Measurements from ENCODE around the gene RASD1. TPM values are rescaled to one million over a fixed set of nuclear protein-coding genes. Genes with fewer than 3 reads are reported as not detected.

The RASD1 gene
- total RNA-seq, 1 experiment from 2014 or later: 11.0 TPM

DNA sequence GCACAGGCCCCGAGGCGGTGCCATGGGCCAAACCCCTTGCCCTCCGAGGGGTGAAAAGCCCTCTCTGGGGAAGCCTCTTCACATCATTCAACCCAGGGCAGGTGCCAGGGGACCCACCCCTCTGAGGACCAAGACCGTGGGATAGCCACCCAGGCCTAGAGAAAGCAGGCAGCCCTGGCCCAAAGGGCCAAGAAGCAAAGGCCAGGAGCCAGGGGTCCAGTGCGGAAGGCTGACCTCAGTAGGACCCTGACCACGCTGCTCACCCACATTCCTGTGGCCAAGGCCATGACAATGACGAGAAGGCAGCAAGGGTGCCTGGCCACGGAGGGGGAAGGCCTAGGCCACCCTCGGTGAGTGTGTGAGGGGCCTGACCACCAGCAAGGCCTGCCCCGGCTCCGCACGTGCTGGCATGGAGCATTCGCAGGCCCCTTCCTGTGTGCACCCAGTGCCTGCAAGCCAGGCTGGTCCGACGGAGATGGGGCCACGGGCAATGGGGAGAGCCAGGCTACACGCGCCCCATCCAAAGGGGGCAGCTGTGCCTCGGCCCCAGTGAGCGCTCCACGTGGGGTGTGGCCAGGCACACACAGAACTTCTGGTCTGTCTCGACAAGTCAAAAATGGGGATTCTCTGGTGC is 24.5 kb upstream of the RASD1 start:
- CTCF ChIA-PET: no interaction called here
- H3K27me3 Mint-ChIP-seq (ENCODE audit: insufficient read depth, unreplicated experiment): no peaks in the 10 kb centered on the region
- H3K9me3 Mint-ChIP-seq (ENCODE audit: unreplicated experiment): no peaks in the 10 kb centered on the region
- no peak for DNase-seq
- H3K4me3 ChIP-seq (ENCODE audit: low read depth, low read length): no peak overlapping the region
- POLR2A ChIA-PET: no interaction called here
- no peaks in the 10 kb centered on the region for H3K4me1 ChIP-seq
- intact Hi-C loops (cut with micrococcal nuclease; ENCODE audit: unreplicated experiment): no loop called here
- H3K27ac Mint-ChIP-seq (ENCODE audit: unreplicated experiment): no peak overlapping the region
- no peaks in the 10 kb centered on the region for H3K4me1 Mint-ChIP-seq (ENCODE audit: low read depth, unreplicated experiment)
- no peaks in the 10 kb centered on the region for H3K36me3 Mint-ChIP-seq (ENCODE audit: insufficient read depth, unreplicated experiment)
- no TSS peak for BruUV-seq (replicated peaks)
- TF ChIP-seq, protein P1, sequence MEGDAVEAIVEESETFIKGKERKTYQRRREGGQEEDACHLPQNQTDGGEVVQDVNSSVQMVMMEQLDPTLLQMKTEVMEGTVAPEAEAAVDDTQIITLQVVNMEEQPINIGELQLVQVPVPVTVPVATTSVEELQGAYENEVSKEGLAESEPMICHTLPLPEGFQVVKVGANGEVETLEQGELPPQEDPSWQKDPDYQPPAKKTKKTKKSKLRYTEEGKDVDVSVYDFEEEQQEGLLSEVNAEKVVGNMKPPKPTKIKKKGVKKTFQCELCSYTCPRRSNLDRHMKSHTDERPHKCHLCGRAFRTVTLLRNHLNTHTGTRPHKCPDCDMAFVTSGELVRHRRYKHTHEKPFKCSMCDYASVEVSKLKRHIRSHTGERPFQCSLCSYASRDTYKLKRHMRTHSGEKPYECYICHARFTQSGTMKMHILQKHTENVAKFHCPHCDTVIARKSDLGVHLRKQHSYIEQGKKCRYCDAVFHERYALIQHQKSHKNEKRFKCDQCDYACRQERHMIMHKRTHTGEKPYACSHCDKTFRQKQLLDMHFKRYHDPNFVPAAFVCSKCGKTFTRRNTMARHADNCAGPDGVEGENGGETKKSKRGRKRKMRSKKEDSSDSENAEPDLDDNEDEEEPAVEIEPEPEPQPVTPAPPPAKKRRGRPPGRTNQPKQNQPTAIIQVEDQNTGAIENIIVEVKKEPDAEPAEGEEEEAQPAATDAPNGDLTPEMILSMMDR (IDR thresholded peaks at IDR 0.05; ENCODE audit: insufficient read depth in 1 of 2, low read depth in 1 of 2, low read length in 1 of 2, severe bottlenecking in 1 of 2, unreplicated experiment in 1 of 2): no peak
- H3K36me3 ChIP-seq (ENCODE audit: control insufficient read depth, insufficient read depth, low read length): no peaks in the 10 kb centered on the region
- H3K4me3 Mint-ChIP-seq (ENCODE audit: unreplicated experiment): no peak overlapping the region
- H3K9me3 ChIP-seq: no peaks in the 10 kb centered on the region
- no peaks in the 10 kb centered on the region for H3K27me3 ChIP-seq (replicated peaks; ENCODE audit: control insufficient read depth, insufficient read depth, low read length)

DNA sequence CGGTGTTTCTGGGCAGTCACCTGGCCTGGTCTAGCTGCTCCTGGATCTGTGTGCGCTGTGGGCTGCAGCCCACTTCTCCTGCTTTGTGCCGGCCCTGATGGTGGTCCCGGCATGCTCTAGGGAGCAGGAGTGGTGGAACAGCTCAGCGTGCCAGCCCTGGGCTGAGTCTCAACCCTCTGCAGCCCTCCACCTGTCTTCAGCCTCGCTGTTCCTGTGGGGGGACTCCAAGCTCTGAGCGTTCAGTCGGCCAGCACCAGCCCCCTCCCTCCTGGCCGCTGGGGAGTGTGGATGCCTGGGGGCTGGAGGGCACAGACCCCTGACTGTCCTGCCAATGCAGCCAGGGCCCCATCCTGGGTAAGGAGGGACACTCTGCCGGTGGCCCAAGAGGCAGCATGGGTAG is 23.7 kb upstream of the RASD1 start:
- TF ChIP-seq, protein P1 (IDR thresholded peaks at IDR 0.05; ENCODE audit: insufficient read depth in 1 of 2, low read depth in 1 of 2, low read length in 1 of 2, severe bottlenecking in 1 of 2, unreplicated experiment in 1 of 2): no peak
- ChIA-PET POLR2A (interaction anchor here (0.6 kb wide), 1 partner anchor 1792 kb away, joined by 5 read pairs; no protein-coding TSS in a partner anchor), CTCF (no interaction called here)
- Mint-ChIP-seq H3K36me3 (ENCODE audit: insufficient read depth, unreplicated experiment) (no peaks in the 10 kb centered on the region), H3K9me3 (ENCODE audit: unreplicated experiment) (no peaks in the 10 kb centered on the region), H3K4me1 (ENCODE audit: low read depth, unreplicated experiment) (no peaks in the 10 kb centered on the region), H3K4me3 (ENCODE audit: unreplicated experiment) (no peak overlapping the region), H3K27ac (ENCODE audit: unreplicated experiment) (no peak overlapping the region), H3K27me3 (ENCODE audit: insufficient read depth, unreplicated experiment) (no peaks in the 10 kb centered on the region)
- DNase-seq: no peak
- Histone ChIP-seq H3K36me3 (ENCODE audit: control insufficient read depth, insufficient read depth, low read length) (no peaks in the 10 kb centered on the region), H3K4me3 (ENCODE audit: low read depth, low read length) (no peak overlapping the region), H3K9me3 (no peaks in the 10 kb centered on the region), H3K27me3 (replicated peaks; ENCODE audit: control insufficient read depth, insufficient read depth, low read length) (no peaks in the 10 kb centered on the region), H3K4me1 (no peaks in the 10 kb centered on the region)
- BruUV-seq (replicated peaks): no TSS peak
- intact Hi-C loops (cut with micrococcal nuclease; ENCODE audit: unreplicated experiment): no loop called here

DNA sequence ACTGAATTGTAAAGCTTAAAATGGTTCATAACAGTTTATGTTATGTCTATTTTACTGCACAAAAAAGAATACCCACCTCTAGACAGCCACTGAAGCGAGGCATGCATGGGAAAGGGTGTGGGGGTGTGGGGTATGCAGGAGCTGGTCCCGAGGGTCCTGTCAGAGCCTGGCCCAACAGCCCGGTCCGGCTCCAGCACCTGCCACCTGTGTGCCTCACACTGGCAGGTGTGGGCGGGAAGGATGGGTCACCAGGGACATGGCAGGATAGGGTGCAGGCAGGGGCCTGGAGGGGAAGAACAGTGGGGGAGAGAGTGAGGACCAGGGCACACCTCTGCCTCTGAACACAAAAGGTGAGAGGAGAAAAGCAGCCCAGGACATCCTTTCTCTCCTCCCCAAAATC is 22.8 kb upstream of the RASD1 start:
- Mint-ChIP-seq H3K27ac (ENCODE audit: unreplicated experiment) (no peak overlapping the region), H3K4me1 (ENCODE audit: low read depth, unreplicated experiment) (no peaks in the 10 kb centered on the region), H3K36me3 (ENCODE audit: insufficient read depth, unreplicated experiment) (no peaks in the 10 kb centered on the region), H3K27me3 (ENCODE audit: insufficient read depth, unreplicated experiment) (no peaks in the 10 kb centered on the region), H3K9me3 (ENCODE audit: unreplicated experiment) (no peaks in the 10 kb centered on the region), H3K4me3 (ENCODE audit: unreplicated experiment) (no peak overlapping the region)
- POLR2A ChIA-PET: no interaction called here
- Histone ChIP-seq H3K27me3 (replicated peaks; ENCODE audit: control insufficient read depth, insufficient read depth, low read length) (no peaks in the 10 kb centered on the region), H3K9me3 (no peaks in the 10 kb centered on the region), H3K4me3 (ENCODE audit: low read depth, low read length) (no peak overlapping the region), H3K4me1 (no peaks in the 10 kb centered on the region), H3K36me3 (ENCODE audit: control insufficient read depth, insufficient read depth, low read length) (no peaks in the 10 kb centered on the region)
- TF ChIP-seq, protein P1 (IDR thresholded peaks at IDR 0.05; ENCODE audit: insufficient read depth in 1 of 2, low read depth in 1 of 2, low read length in 1 of 2, severe bottlenecking in 1 of 2, unreplicated experiment in 1 of 2): no peak
- DNase-seq: no peak
- no TSS peak for BruUV-seq (replicated peaks)
- intact Hi-C loops (cut with micrococcal nuclease; ENCODE audit: unreplicated experiment): no loop called here
- CTCF ChIA-PET: no interaction called here
